IPS-15b (cell line): ENCODE data around the gene RSRP1.

ENCODE experiments used
- H3K27me3 ChIP-seq: one replicate; pipeline ENCODE4 v1.6.1; 2013; ENCODE audit warnings: low read length; ENCODE audit not compliant: control insufficient read depth, insufficient read depth
- H3K36me3 ChIP-seq: one replicate; pipeline ENCODE4 v1.6.1; 2013; ENCODE audit warnings: low read length; ENCODE audit not compliant: control insufficient read depth, insufficient read depth
- H3K4me1 ChIP-seq: one replicate; pipeline ENCODE4 v1.6.1; 2013; ENCODE audit warnings: mild to moderate bottlenecking, low read length; ENCODE audit not compliant: control insufficient read depth, insufficient read depth
- H3K4me3 ChIP-seq: one replicate; pipeline ENCODE4 v1.5.1; 2013; ENCODE audit warnings: low read depth, low read length
- H3K9ac ChIP-seq: one replicate; pipeline ENCODE4 v1.6.1; 2013; ENCODE audit warnings: low read depth, mild to moderate bottlenecking, low read length
- H3K9me3 ChIP-seq: one replicate; pipeline ENCODE4 v1.6.1; 2013; ENCODE audit warnings: mild to moderate bottlenecking, low read length; ENCODE audit not compliant: control insufficient read depth, insufficient read depth

The RSRP1 gene

DNA sequence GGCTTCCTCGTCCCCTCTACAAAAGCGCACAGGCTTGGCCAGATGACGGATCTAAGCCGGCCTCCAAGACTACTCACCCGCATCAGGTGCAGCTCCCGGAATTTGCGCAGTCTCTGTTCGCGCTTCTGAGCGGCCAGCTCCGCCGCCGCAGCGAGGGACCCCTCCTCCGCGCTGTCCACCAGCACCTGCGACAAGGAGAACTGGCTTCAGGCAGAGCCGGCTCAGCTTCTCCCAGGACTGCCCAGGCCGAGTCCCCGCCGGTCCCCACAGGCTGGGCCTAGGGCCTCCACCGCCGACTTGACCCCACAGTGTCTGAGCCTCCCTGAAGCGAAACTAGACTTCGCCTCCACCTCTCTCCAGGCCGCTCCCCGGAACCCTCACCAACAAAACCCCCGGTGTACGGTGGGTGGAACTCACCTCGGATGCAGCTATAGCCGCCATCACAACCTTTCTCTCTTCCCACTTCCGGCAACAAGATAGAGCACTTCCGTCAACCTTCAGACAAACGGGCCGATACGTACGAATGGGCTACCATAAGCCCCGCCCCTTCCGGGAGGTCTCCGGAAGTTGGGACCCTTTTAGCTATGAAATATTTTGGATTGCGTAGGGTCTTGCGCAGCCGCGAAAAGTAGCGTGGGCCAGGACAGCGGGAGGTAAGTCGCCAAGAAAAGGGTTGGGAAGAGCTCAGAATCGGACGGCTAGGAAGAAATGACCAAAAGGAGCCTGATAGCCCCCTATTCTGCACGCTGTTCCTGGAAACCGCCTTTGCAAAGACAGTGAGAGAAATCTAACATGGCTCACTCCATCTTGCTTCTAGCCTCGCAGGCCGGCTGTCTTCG, 15.0 kb downstream of the RSRP1 start, which contains the start of gene SYF2:
Gene SYF2, minus strand, starts transcription at position 476 of the 839 bp plus-strand sequence. Its CDS starts 35 bp downstream, at position 441.
- peaks cover 13% of the 10 kb centered on the region for H3K36me3 ChIP-seq
- peaks cover 3% of the 10 kb centered on the region for H3K4me1 ChIP-seq
- H3K9ac ChIP-seq, result peak within 1 kb of the TSS; percentile 79
- H3K4me3 ChIP-seq, result peak within 1 kb of the TSS; percentile 97
- no peaks in the 10 kb centered on the region for H3K9me3 ChIP-seq
- H3K27me3 ChIP-seq, result no peaks in the 10 kb centered on the region

- Histone ChIP-seq H3K9ac (no peak overlapping the region), H3K4me1 (no peaks in the 10 kb centered on the region), H3K9me3 (no peaks in the 10 kb centered on the region), H3K27me3 (no peaks in the 10 kb centered on the region), H3K36me3 (peaks cover 26% of the 10 kb centered on the region), H3K4me3 (no peak overlapping the region)
These were observed 23.8 kb downstream of the RSRP1 start for GRCh38 chr1:25223471-25223870.

DNA sequence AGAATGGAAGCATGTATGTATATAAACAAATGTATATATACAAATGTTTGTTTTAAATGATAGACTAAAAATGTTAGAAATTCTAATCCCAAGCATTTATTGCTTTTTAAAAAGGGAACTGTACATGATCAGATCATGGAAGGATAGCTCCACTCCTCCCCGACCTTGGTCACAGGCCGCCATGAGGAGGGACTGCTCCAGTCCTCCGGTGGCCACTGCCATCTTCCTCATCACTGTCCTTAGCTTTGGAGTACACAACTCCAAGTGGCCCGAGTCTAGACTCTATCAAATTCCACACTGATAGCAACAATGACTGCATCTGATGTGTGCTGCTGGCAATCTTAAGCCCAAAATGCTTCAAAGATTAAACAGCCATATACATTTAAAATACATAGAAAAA, 24.6 kb downstream of the RSRP1 start:
- H3K4me3 ChIP-seq, result no peak overlapping the region
- H3K9ac ChIP-seq, result no peak overlapping the region
- H3K27me3 ChIP-seq, result no peaks in the 10 kb centered on the region
- H3K4me1 ChIP-seq, result no peaks in the 10 kb centered on the region
- no peaks in the 10 kb centered on the region for H3K9me3 ChIP-seq
- peaks cover 21% of the 10 kb centered on the region for H3K36me3 ChIP-seq

DNA sequence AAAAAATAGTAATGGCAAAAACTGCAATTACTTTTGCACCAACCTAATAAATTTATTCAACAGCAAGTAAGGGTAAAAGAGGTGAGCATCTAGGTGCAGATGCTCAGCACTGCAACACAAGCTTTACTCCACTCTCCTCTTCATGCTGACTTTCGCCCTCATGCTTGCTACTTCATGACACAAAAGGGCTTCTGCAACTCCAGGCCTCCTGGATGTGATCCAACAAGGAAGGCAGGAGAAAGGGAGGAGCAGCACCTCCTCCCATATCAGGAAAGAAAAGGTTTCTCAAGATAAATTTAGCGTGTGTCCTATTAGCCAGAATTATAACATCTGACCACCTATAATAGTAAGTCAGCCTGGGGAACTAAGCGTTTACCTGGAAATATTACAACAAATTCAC, 26.6 kb downstream of the RSRP1 start:
- Histone ChIP-seq H3K9me3 (no peaks in the 10 kb centered on the region), H3K36me3 (peaks cover 12% of the 10 kb centered on the region), H3K4me1 (no peaks in the 10 kb centered on the region), H3K4me3 (no peak overlapping the region), H3K27me3 (no peaks in the 10 kb centered on the region), H3K9ac (no peak overlapping the region)

- Histone ChIP-seq H3K9ac (no peak overlapping the region), H3K9me3 (no peaks in the 10 kb centered on the region), H3K27me3 (no peaks in the 10 kb centered on the region), H3K36me3 (peaks cover 9% of the 10 kb centered on the region), H3K4me1 (no peaks in the 10 kb centered on the region), H3K4me3 (no peak overlapping the region)
These were observed 27.5 kb downstream of the RSRP1 start for GRCh38 chr1:25219661-25220251.

GRCh38 chr1:25217598-25218232, 29.5 kb downstream of the RSRP1 start:
- no peak overlapping the region for H3K9ac ChIP-seq
- H3K36me3 ChIP-seq, result peaks cover 2% of the 10 kb centered on the region
- no peaks in the 10 kb centered on the region for H3K4me1 ChIP-seq
- no peaks in the 10 kb centered on the region for H3K9me3 ChIP-seq
- no peak overlapping the region for H3K4me3 ChIP-seq
- H3K27me3 ChIP-seq, result no peaks in the 10 kb centered on the region

DNA sequence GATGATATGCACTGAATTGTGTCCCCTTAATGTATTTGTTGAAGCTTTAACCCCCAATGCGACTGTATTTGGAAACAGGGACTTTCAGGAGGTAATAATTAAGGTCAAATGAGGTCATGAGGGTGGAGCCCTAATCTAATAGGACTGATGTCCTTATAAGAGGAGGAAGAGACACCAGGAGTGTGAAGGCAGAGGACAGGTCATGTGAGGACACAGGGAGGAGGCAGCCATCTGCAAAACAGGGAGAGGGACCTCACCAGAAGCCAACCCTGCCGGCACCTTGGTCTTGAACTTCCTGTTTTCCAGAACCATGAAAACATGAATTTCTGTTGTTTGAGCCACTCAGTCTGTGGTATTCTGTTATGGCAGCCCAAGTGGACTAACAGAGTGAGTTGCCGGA, 30.2 kb downstream of the RSRP1 start:
- Histone ChIP-seq H3K36me3 (no peaks in the 10 kb centered on the region), H3K4me1 (no peaks in the 10 kb centered on the region), H3K27me3 (no peaks in the 10 kb centered on the region), H3K9ac (no peak overlapping the region), H3K4me3 (no peak overlapping the region), H3K9me3 (no peaks in the 10 kb centered on the region)

DNA sequence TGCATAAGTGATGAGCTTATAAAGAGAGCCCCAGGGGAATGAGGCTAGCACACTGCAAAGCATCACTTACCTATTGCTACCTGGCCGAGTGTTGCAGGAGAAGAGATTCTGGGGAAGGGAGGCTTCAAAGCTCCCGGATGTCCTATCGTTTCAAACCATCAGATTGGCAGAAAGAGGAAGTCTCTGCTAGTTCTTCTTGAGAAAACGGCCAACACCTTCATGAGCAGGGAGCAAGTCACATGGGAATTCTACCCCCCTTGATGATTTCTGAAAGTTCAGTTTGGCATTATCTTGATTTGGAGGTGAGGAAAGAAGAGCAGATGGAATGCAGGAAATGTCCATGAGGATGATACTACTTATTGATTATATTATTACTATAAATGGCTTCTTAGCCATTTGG, 31.1 kb downstream of the RSRP1 start:
- H3K9me3 ChIP-seq, result no peaks in the 10 kb centered on the region
- H3K4me3 ChIP-seq, result no peak overlapping the region
- no peak overlapping the region for H3K9ac ChIP-seq
- H3K36me3 ChIP-seq, result no peaks in the 10 kb centered on the region
- no peaks in the 10 kb centered on the region for H3K27me3 ChIP-seq
- H3K4me1 ChIP-seq, result no peaks in the 10 kb centered on the region

- Histone ChIP-seq H3K36me3 (no peaks in the 10 kb centered on the region), H3K27me3 (no peaks in the 10 kb centered on the region), H3K9ac (no peak overlapping the region), H3K4me1 (peaks cover 4% of the 10 kb centered on the region), H3K4me3 (no peak overlapping the region), H3K9me3 (no peaks in the 10 kb centered on the region)
These were observed 34.5 kb downstream of the RSRP1 start for GRCh38 chr1:25212725-25213124.

DNA sequence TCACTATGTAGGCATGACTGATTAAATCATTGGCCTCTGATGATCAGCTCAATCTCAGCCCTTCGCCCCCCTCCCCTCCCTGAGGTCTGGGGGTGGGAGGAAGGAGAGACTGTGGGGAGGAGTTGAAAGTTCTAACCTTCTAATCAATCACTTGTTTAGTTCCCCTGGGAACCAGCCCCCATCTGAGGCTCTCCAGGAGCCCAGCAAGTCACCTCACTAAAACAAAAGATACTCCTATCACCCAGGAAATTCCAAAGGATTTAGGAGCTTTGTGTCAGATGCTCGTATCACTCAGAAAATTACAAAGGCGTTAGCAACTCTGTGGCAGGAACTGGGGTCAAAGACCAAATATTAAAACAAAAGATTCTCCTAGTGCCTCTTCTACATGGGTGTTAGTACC, 36.5 kb downstream of the RSRP1 start:
- no peak overlapping the region for H3K4me3 ChIP-seq
- H3K9me3 ChIP-seq, result no peaks in the 10 kb centered on the region
- H3K27me3 ChIP-seq, result no peaks in the 10 kb centered on the region
- peaks cover 4% of the 10 kb centered on the region for H3K4me1 ChIP-seq
- no peak overlapping the region for H3K9ac ChIP-seq
- H3K36me3 ChIP-seq, result no peaks in the 10 kb centered on the region

DNA sequence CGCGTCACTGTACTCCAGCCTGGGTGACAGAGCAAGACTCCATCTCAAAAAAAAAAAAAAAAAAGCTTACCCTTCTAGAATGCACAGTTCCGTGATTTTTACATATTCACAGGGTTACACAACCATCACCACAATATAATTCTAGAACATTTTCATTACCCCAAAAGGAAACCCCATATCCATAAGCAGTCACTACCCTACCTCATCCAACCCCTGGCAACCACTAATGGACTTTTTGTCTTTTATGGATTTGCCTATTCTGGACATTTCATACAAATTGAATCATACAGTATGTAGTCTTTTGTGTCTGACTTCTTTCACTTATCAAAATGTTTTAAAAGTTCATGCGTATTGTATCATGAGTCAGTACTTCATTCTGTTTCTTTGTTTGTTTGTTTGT, 37.7 kb downstream of the RSRP1 start:
- H3K4me1 ChIP-seq, result peaks cover 4% of the 10 kb centered on the region
- no peaks in the 10 kb centered on the region for H3K9me3 ChIP-seq
- no peaks in the 10 kb centered on the region for H3K36me3 ChIP-seq
- no peaks in the 10 kb centered on the region for H3K27me3 ChIP-seq
- H3K4me3 ChIP-seq, result no peak overlapping the region
- H3K9ac ChIP-seq, result no peak overlapping the region
